HG02610 (cell line): ENCODE measurements around the gene ELAC1.
"Not testable (repeated sequence)": the region's sequence is repeated elsewhere in the genome, so short reads cannot be mapped to it uniquely, and the experiment has no call there.

Experiments
- ATAC-seq: cut with Tn5 transposase; IDR thresholded peaks from one replicate; pipeline ENCODE4 v1.9.1; 2021; ENCODE audit warnings: mild to moderate bottlenecking, moderate library complexity; ENCODE audit not compliant: unreplicated experiment

ELAC1 gene

DNA sequence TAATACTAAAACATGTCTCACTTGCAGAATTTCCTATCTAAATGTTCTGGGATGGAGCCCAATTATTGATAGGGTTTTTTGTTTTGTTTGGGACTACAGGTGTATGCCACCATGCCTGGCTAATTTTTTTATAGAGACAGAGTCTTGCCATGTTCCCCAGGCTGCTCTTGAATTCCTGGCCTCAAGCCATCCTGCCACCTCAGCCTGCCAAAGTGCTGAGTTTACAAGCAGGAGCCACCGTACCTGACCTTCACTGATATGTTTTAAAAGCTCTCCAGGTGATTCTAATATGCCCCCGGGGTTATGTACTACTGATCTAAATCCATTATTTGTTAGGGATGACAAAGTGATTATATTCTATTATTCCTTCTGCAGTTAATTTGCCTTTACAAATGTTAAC lies 2.2 kb downstream of the ELAC1 start:
- no peak for ATAC-seq

DNA sequence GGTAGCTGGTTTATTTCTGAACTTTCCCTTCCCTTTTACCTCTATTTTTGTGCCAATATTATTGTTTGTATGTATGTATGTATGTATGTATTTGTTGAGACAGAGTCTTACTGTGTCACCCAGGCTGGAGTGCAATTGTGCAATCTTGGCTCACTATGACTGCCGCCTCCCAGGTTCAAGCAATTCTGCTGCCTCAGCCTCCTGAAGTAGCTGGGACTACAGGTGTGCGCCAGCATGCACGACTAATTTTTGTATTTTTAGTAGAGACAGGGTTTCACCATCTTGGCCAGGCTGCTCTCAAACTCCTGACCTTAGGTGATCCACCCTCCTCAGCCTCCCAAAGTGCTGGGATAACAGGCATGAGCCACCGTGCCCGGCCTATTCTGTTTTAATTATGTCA lies 4.6 kb downstream of the ELAC1 start:
- ATAC-seq: not testable (repeated sequence)

DNA sequence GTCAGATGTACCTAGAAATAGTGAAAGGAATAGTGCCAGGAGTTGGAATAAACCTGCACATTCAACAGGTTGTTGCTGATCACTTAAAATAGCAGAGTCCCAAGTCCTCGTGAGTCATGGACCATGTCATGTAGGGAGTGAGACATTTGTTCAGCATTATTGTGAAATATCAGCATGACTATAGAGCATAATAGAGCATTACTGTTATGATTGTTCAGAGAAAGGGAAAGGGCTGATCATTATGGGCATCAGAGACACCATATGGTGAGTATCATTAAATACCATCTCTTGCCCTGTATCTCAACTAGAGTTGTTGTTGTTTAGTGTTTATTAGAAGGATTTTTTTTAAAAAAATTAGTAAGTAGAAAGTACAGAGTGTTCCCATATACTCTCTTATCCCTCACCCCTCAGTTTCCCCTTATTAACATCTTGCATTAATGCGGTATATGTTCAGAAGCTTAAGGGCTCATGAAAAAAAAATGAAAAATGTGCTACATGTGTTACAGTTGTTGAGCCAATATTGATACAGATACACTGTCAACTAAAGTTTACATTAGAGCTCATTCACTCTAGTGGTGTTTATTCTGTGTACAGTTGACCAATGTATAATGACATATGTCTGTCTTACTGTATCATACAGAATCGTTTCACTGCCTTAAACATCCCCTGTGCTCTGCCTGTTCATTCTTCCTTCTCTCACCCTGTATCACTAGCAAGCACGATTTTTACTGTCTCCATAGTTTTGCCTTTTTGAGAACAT lies 5.7 kb downstream of the ELAC1 start:
- ATAC-seq: peak; percentile 76

GRCh38 chr18:50977037-50977760 lies 9.4 kb downstream of the ELAC1 start:
- no peak for ATAC-seq

GRCh38 chr18:50981381-50981780 lies 13.5 kb downstream of the ELAC1 start:
- no peak for ATAC-seq

DNA sequence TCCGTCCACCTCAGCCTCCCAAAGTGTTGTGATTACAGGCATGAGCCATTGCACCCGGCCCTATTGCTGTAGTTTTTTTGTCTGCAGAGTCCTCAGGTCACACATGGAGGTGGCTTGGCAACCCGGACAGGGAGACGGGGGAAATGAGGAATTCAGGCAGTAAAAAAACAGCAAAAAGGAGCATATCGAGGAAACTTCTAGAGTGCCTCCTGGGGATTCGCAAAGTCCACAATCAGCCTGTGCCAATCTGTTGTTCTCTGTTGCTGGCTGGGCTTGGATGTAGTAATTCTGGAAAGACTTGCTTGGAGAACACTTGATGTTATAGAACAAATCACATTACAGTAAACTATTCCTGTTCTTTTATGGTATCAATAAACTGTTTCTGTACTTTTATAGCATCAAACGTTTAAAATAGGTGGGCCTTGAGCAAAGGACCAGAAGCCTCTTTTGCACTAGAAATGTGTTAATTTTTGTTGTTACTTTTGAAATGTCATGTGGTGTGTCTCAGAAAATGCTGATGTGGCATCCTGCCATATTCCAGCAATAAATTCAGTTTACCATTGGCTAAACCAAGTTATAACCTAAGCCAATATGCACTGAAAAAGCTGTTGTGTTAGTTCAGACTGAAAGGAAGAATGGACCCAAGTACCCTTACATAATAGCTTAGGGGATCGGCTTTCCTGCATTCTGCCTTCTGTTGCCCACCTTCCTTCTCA lies 14.4 kb downstream of the ELAC1 start:
- no peak for ATAC-seq

DNA sequence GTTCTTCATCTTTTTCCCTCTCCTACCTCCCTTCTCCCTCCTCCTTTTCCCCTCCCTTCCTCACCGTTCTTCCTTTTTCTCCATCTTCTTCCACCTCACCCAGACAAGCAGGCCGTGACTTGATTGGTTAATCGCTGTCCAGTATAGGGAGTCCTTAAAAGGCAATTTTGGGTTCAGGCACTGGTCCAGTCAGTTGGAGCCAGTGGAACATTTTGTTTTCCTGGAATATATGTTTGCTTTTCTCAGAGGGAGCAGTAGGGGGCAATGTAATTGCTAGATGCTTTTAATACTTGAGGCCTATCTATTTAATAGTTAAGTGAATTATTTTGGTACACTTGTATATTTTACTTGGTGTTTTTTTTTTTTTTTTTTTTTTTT lies 15.0 kb downstream of the ELAC1 start:
- no peak for ATAC-seq

GRCh38 chr18:50986360-50987087 lies 18.7 kb downstream of the ELAC1 start:
- ATAC-seq: no peak

DNA sequence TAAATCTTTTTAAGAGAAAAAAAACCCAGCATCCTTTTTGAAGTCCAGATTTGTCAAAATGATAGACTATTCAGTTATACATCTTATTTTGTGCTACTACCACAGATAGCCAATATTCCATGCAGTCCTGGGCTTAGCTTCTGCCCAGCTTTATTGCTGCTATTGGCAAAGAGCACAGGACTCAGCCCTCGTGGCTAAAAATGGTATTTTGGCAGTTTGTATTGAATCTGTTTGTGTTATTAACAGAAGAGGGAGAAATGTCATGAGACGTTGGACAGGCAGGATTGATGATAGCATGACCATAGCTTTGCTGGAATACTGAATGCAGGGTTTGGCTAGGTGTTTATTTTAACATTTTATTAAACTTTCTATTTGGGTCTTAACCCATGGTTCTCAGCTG lies 19.4 kb downstream of the ELAC1 start:
- no peak for ATAC-seq

- ATAC-seq: no peak
These were observed 21.9 kb downstream of the ELAC1 start for GRCh38 chr18:50989711-50990110.

GRCh38 chr18:50992351-50992762 lies 24.5 kb downstream of the ELAC1 start:
- ATAC-seq: no peak

- no peak for ATAC-seq
These were observed 26.2 kb downstream of the ELAC1 start for GRCh38 chr18:50994031-50994430.

- not testable (repeated sequence) for ATAC-seq
These were observed 35.3 kb downstream of the ELAC1 start for GRCh38 chr18:51003174-51003573.

GRCh38 chr18:51006061-51006818 lies 38.4 kb downstream of the ELAC1 start:
- ATAC-seq: no peak

DNA sequence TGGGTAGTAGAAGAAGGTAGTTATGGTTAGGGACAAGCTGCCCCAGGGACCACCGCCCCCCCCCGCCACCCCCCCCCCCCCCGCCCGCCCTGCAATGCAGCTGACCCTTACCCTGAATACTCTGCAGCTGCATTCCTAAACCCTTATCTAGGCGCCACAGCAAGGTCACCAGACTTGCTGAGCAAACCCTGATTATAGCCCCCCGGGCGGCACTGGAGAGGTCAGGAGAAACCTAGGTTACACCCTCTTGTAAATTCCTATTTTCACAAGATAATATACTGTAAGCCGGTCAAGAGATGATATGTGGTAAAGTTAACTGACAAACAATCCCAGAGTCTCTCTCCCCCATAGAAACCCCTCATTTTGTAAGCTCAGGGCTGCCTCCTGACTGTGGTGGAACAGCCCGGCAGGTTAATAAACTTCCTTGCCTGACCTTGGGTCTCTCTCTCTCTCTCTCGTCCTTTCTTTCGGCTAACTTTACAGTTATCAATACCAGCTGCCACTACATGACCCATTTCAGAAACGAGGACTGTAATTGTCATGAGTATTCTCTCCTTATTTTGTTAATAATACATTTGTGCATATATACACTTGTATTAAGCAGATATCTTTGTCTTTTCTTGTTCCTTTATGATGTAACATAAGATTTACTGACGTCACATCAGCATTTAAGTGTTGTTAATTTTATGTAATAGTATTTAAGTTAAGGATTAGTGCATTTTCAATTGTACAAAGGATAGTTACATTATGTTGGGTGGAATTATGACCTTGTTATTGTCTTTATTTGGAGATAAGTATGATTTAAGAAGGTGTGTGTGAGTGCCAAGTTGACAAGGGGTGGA lies 39.3 kb downstream of the ELAC1 start:
- ATAC-seq: no peak

DNA sequence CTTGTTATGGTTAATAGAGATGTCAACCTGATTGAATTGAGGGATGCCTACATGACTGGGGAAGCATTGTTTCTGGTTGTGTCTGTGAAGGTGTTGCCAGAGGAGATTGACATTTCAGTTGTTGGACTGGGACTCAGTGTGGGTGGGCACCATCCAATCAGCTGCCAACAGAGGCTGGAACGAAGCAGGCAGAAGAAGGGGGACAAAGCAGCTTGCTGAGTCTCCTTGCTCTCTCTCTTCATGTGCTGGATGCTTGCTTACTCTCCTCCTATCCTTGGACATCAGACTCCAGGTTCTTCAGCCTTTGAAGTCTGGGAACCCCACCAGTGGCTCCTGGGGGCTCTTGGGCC lies 39.9 kb downstream of the ELAC1 start:
- ATAC-seq: no peak

DNA sequence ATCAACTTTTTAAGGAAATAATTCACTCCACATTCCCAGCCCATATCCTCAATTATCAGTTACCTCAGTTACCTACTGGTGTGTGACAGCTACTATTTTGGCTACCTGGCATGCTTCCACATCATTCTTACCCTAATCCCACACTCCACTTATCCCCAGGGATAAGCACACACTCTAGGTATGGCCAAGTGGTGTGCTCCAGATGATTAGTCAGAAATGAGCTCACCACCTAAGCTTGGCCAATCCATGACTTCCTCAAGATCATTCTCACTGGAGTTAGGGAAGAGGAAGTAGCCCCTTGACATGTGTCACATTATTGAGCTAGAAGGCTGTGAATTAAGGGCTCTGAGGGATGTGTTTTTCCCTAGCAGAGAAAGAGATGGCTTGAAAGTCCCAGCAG lies 41.2 kb downstream of the ELAC1 start:
- ATAC-seq: no peak

DNA sequence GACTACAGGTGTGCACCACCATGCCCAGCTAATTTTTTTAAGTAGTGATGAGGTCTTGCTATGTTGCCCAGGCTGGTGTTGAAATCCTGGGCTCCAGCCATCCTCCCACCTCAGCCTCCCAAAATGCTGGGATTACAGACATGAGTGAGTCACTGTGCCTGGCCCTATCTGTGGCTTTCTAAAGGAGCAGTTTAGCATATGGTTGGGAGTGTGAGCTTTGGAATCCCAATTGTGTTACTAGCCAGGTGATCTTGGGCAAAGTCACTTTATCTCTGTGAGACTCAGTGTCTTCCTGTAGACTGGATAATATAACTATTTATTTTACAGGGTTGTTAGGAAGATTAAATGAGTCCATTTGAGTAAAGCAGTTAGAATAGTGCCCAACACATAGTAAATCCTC lies 42.4 kb downstream of the ELAC1 start:
- no peak for ATAC-seq

GRCh38 chr18:51011709-51012108 lies 43.9 kb downstream of the ELAC1 start:
- ATAC-seq: no peak

- no peak for ATAC-seq
These were observed 44.6 kb downstream of the ELAC1 start for GRCh38 chr18:51012441-51012840.
